Measurements from ENCODE around the gene NRDC.
"Not testable (repeated sequence)": the region's sequence is repeated elsewhere in the genome, so short reads cannot be mapped to it uniquely, and the experiment has no call there.

Gene NRDC

DNA sequence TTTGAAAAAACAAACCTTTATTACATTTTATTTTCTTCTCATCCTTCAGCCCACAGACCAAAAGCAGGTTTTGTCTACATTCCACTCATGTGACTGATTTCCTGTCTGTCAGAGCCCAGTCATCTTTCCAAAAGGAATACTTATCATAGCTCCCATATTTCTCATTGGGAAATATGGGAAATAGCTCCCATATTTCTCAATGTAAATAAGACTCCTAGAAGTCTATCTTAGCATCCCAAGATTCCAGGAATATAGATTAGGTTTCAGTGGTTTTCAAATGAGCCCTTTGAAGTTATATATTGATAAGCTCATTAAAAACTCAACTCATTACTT, 19.1 kb upstream of the NRDC start:
- no peak for DNase-seq (ENCODE audit: low read depth)
- H3K4me3 ChIP-seq (ENCODE audit: low read depth, low read length), result no peak overlapping the region
- TF ChIP-seq, protein P1, sequence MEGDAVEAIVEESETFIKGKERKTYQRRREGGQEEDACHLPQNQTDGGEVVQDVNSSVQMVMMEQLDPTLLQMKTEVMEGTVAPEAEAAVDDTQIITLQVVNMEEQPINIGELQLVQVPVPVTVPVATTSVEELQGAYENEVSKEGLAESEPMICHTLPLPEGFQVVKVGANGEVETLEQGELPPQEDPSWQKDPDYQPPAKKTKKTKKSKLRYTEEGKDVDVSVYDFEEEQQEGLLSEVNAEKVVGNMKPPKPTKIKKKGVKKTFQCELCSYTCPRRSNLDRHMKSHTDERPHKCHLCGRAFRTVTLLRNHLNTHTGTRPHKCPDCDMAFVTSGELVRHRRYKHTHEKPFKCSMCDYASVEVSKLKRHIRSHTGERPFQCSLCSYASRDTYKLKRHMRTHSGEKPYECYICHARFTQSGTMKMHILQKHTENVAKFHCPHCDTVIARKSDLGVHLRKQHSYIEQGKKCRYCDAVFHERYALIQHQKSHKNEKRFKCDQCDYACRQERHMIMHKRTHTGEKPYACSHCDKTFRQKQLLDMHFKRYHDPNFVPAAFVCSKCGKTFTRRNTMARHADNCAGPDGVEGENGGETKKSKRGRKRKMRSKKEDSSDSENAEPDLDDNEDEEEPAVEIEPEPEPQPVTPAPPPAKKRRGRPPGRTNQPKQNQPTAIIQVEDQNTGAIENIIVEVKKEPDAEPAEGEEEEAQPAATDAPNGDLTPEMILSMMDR (IDR thresholded peaks at IDR 0.05; ENCODE audit: control insufficient read depth, extremely low read depth, insufficient read depth), result no peak

DNA sequence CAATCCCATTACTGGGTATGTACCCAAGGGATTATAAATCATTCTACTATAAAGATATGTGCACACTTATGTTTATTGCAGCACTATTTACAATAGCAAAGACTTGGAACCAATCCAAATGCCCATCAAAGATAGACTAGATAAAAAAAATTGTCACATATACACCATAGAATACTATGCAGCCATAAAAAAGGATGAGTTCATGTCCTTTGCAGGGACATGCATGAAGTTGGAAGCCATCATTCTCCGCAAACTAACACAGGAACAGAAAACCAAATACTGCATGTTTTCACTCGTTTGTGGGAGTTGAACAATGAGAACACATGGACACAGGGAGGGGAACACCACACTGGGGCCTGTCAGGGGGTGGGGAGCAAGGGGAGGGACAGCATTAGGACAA, 16.2 kb upstream of the NRDC start:
- not testable (repeated sequence) for H3K4me3 ChIP-seq (ENCODE audit: low read depth, low read length); DNase-seq (ENCODE audit: low read depth)

- DNase-seq (ENCODE audit: low read depth), result no peak
- TF ChIP-seq, protein P1 (IDR thresholded peaks at IDR 0.05; ENCODE audit: control insufficient read depth, extremely low read depth, insufficient read depth), result no peak
- H3K4me3 ChIP-seq (ENCODE audit: low read depth, low read length), result peak overlapping the region; percentile 86
These were observed 265 bp downstream of the NRDC start for GRCh38 chr1:51878308-51878615.

GRCh38 chr1:51877434-51878307, 856 bp downstream of the NRDC start:
- DNase-seq (ENCODE audit: low read depth), result no peak
- TF ChIP-seq, protein P1 (IDR thresholded peaks at IDR 0.05; ENCODE audit: control insufficient read depth, extremely low read depth, insufficient read depth), result no peak
- peak overlapping the region; percentile 86 for H3K4me3 ChIP-seq (ENCODE audit: low read depth, low read length)

DNA sequence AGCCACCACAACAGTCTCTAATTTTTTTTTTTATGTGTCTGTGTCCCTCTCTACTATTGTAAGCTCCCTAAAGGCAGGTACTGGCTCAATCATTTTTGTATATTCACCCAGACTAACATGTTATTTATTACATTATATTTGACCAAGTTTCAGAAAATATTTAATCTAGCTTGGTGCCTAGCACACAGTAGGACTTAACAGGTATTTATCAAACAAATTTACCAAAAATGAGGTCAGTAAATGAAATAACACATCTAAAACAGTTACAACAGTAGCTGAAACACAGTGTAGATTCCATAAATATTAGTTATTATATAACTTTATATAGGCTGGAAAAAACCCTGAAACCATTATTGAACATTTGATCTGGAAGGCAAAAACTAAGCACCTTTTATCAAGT, 2.7 kb downstream of the NRDC start:
- no peak for DNase-seq (ENCODE audit: low read depth)
- TF ChIP-seq, protein P1 (IDR thresholded peaks at IDR 0.05; ENCODE audit: control insufficient read depth, extremely low read depth, insufficient read depth), result no peak
- H3K4me3 ChIP-seq (ENCODE audit: low read depth, low read length), result no peak overlapping the region; the same call in 1 of the 2 replicates

- H3K4me3 ChIP-seq (ENCODE audit: low read depth, low read length), result peak overlapping the region; percentile 22
- TF ChIP-seq, protein P1 (IDR thresholded peaks at IDR 0.05; ENCODE audit: control insufficient read depth, extremely low read depth, insufficient read depth), result no peak
- DNase-seq (ENCODE audit: low read depth), result no peak
These were observed 3.2 kb downstream of the NRDC start for GRCh38 chr1:51875291-51875772.

DNA sequence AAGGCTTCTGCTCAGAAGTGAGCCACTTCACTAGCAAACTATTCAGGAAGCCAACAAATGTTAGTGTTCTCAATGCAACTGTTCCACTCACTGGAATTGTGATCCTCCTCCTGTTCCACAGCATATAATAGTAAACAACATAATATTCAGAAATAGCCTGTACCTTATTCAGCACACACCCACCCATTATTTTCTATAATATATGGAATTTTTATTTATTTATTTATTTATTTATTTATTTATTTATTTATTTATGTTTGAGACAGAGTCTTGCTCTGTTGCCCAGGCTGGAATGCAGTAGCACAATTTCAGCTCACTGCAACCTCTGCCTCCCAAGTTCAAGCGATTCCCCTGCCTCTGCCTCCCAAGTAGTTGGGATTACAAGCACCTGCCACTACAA, 5.3 kb downstream of the NRDC start:
- not testable (repeated sequence) for DNase-seq (ENCODE audit: low read depth); H3K4me3 ChIP-seq (ENCODE audit: low read depth, low read length)

GRCh38 chr1:51871351-51871975, 7.1 kb downstream of the NRDC start:
- no peak for DNase-seq (ENCODE audit: low read depth)
- TF ChIP-seq, protein P1 (IDR thresholded peaks at IDR 0.05; ENCODE audit: control insufficient read depth, extremely low read depth, insufficient read depth), result no peak
- H3K4me3 ChIP-seq (ENCODE audit: low read depth, low read length), result no peak overlapping the region

Data from LNCaP clone FGC (cell line).